ENCODE results near the gene SMG6. TPM values are rescaled to one million over a fixed set of nuclear protein-coding genes. Genes with fewer than 3 reads are reported as not detected.
A peak's percentile ranks its signal among the peaks of the same experiment; 100 is the strongest.

The SMG6 gene
- total and polyA plus RNA-seq, 7 donors = 11.1 to 38.8 (median 22.9) TPM

GRCh38 chr17:2179615-2180295, 123.8 kb downstream of the SMG6 start:
- Histone ChIP-seq H3K27ac (peak overlapping the region; percentile 82 to 95 (median 86)), H3K4me1 (peaks cover 0 to 94% (median 90%) of the 10 kb centered on the region in 4 donors), H3K4me3 (no peak overlapping the region), H3K36me3 (no peaks in the 10 kb centered on the region), H3K9me3 (no peaks in the 10 kb centered on the region), H3K27me3 (no peaks in the 10 kb centered on the region)
- DNase-seq = peak; percentile 96
- TF ChIP-seq POLR2AphosphoS5 (IDR thresholded peaks at IDR 0.05) (peak; percentile 58 to 87 (median 86)), EP300 (IDR thresholded peaks at IDR 0.05) (peak in 3 of 4 donors; percentile 55 to 65 (median 61)), CTCF (IDR thresholded peaks at IDR 0.05) (no peak), POLR2A (IDR thresholded peaks at IDR 0.05) (no peak)
- intact Hi-C loops (cut with DNase I) = loop anchor here (2.0 kb wide), 1 partner anchor 33 kb away; no protein-coding TSS in a partner anchor
- 58 to 74% methylated on average over 9 of the region's 9 CpGs for WGBS, 2 donors

GRCh38 chr17:2178798-2179501, 124.6 kb downstream of the SMG6 start:
- H3K4me3 ChIP-seq = no peak overlapping the region
- H3K27ac ChIP-seq = peak overlapping the region; percentile 82 to 95 (median 86)
- H3K36me3 ChIP-seq = no peaks in the 10 kb centered on the region
- intact Hi-C loops (cut with DNase I) = no loop called here
- no peaks in the 10 kb centered on the region for H3K27me3 ChIP-seq
- no peaks in the 10 kb centered on the region for H3K9me3 ChIP-seq
- 73 to 84% methylated on average over 15 of the region's 15 CpGs for WGBS, 2 donors
- TF ChIP-seq CTCF (IDR thresholded peaks at IDR 0.05) = no peak
- TF ChIP-seq POLR2A (IDR thresholded peaks at IDR 0.05) = no peak
- no peak for TF ChIP-seq EP300 (IDR thresholded peaks at IDR 0.05)
- peaks cover 0 to 100% (median 96%) of the 10 kb centered on the region in 4 donors for H3K4me1 ChIP-seq
- DNase-seq = no peak

- TF ChIP-seq EP300 (IDR thresholded peaks at IDR 0.05) (no peak), CTCF (IDR thresholded peaks at IDR 0.05) (no peak), POLR2AphosphoS5 (IDR thresholded peaks at IDR 0.05) (no peak), POLR2A (IDR thresholded peaks at IDR 0.05) (no peak)
- Histone ChIP-seq H3K4me1 (peaks cover 0 to 100% (median 100%) of the 10 kb centered on the region in 4 donors), H3K4me3 (no peak overlapping the region), H3K36me3 (no peaks in the 10 kb centered on the region), H3K27ac (peak overlapping the region; percentile 82 to 95 (median 89)), H3K27me3 (no peaks in the 10 kb centered on the region), H3K9me3 (no peaks in the 10 kb centered on the region)
- no peak for DNase-seq
- intact Hi-C loops (cut with DNase I) = no loop called here
- 55 to 64% methylated on average over 4 of the region's 4 CpGs for WGBS, 2 donors
These were observed 126.3 kb downstream of the SMG6 start for GRCh38 chr17:2177235-2177811.

GRCh38 chr17:2176499-2177169, 127.0 kb downstream of the SMG6 start:
- peak; percentile 59 for DNase-seq

More at GRCh38 chr17:2176499-2177169, 127.0 kb downstream of the SMG6 start:
- Histone ChIP-seq H3K4me3 (no peak overlapping the region), H3K9me3 (no peaks in the 10 kb centered on the region), H3K27me3 (no peaks in the 10 kb centered on the region), H3K36me3 (no peaks in the 10 kb centered on the region), H3K4me1 (peaks cover 0 to 99% (median 98%) of the 10 kb centered on the region in 4 donors), H3K27ac (peak overlapping the region; percentile 82 to 95 (median 89))
- TF ChIP-seq CTCF (IDR thresholded peaks at IDR 0.05) = no peak
- TF ChIP-seq POLR2A (IDR thresholded peaks at IDR 0.05) = no peak
- TF ChIP-seq EP300 (IDR thresholded peaks at IDR 0.05) = no peak
- peak in 3 of 4 donors; percentile 32 to 47 (median 46) for TF ChIP-seq POLR2AphosphoS5 (IDR thresholded peaks at IDR 0.05)
- WGBS, 2 donors = 72 to 77% methylated on average over 8 of the region's 8 CpGs
- intact Hi-C loops (cut with DNase I) = no loop called here

Measured in sigmoid colon (tissue), 7 donors.